IMR-90 (cell line): Measurements from ENCODE around the gene TTLL12. TPM values are rescaled to one million over a fixed set of nuclear protein-coding genes. Genes with fewer than 3 reads are reported as not detected.
A peak's percentile ranks its signal among the peaks of the same experiment; 100 is the strongest.

Experiments
- ATAC-seq: fragments of 200-7000 bp; cut with Tn5 transposase; 2 replicates; pipeline ENCODE4 v1.9.1; 2020; ENCODE audit warnings: low read depth, mild to moderate bottlenecking, moderate library complexity
- BruUV-seq: library from RNA; stranded (reverse); fragments of 400-500 nt; replicated peaks from 2 replicates; lab custom pipeline; 2021; lab: Mats Ljungman, UMichigan
- CTCF ChIA-PET: fragments of 300-600 bp; formaldehyde crosslinking; extraction: SDS; loops from one replicate; lab custom pipeline; 2021; ENCODE audit warnings: antibody characterized with exemption; lab: Yijun Ruan, JAX
- POLR2A ChIA-PET: fragments of 300-600 bp; sonication (Branson Sonifier 250); formaldehyde crosslinking; loops from one replicate; lab custom pipeline; 2022; ENCODE audit warnings: antibody characterized with exemption; ENCODE audit not compliant: unreplicated experiment; lab: Charles Lee
- DNase-seq: peaks from one replicate; pipeline ENCODE4 v3.0.0; 2013
- H2AFZ ChIP-seq: replicated peaks from 2 replicates; pipeline ENCODE3; 2013; ENCODE audit warnings: low read length, mild to moderate bottlenecking; ENCODE audit not compliant: poor library complexity
- H2AK5ac ChIP-seq: 2 replicates; pipeline ENCODE4 v1.6.1; 2013; ENCODE audit warnings: low read depth, low read length, inconsistent platforms
- H2AK9ac ChIP-seq: replicated peaks from 2 replicates; pipeline ENCODE3; 2013; ENCODE audit warnings: mild to moderate bottlenecking, low read depth, low read length, moderate library complexity; ENCODE audit not compliant: poor library complexity
- H2BK120ac ChIP-seq: 2 replicates; pipeline ENCODE4 v1.6.1; 2013; ENCODE audit warnings: low read depth, low read length, inconsistent platforms
- H2BK15ac ChIP-seq: 3 replicates; pipeline ENCODE4 v1.6.1; 2013; ENCODE audit warnings: low read depth, low read length, inconsistent platforms
- H2BK20ac ChIP-seq: 2 replicates; pipeline ENCODE4 v1.6.1; 2013; ENCODE audit warnings: low read depth, mild to moderate bottlenecking, inconsistent platforms, low read length, moderate library complexity
- H2BK5ac ChIP-seq: 2 replicates; pipeline ENCODE4 v1.6.1; 2013; ENCODE audit warnings: mild to moderate bottlenecking, low read depth, low read length, inconsistent platforms; ENCODE audit not compliant: poor library complexity, severe bottlenecking
- H3K14ac ChIP-seq: replicated peaks from 2 replicates; pipeline ENCODE4 v1.6.1; 2013; ENCODE audit warnings: low read depth, low read length, inconsistent platforms
- H3K18ac ChIP-seq: 2 replicates; pipeline ENCODE4 v1.6.1; 2013; ENCODE audit warnings: low read depth, low read length, control low read depth
- H3K23ac ChIP-seq: 2 replicates; pipeline ENCODE4 v1.6.1; 2013; ENCODE audit warnings: low read depth, low read length, inconsistent platforms
- H3K27ac ChIP-seq: 2 replicates; pipeline ENCODE4 v1.5.1; 2013; ENCODE audit warnings: mild to moderate bottlenecking, control low read depth, low read length; ENCODE audit not compliant: insufficient read depth
- H3K27me3 ChIP-seq: 2 replicates; pipeline ENCODE4 v1.6.1; 2013; ENCODE audit warnings: low read length; ENCODE audit not compliant: control insufficient read depth, insufficient read depth
- H3K36me3 ChIP-seq: 2 replicates; pipeline ENCODE4 v1.6.1; 2013; ENCODE audit warnings: low read length, mixed read lengths; ENCODE audit not compliant: control insufficient read depth, insufficient read depth
- H3K4ac ChIP-seq: 2 replicates; pipeline ENCODE4 v1.6.1; 2013; ENCODE audit warnings: low read depth, low read length, inconsistent platforms
- H3K4me1 ChIP-seq: 2 replicates; pipeline ENCODE4 v1.6.1; 2013; ENCODE audit warnings: low read length, mixed read lengths; ENCODE audit not compliant: control insufficient read depth, insufficient read depth
- H3K4me2 ChIP-seq: 2 replicates; pipeline ENCODE4 v1.6.1; 2013; ENCODE audit warnings: low read depth, mild to moderate bottlenecking, control low read depth, low read length, moderate library complexity
- H3K4me3 ChIP-seq: 2 replicates; pipeline ENCODE4 v1.5.1; 2013; ENCODE audit warnings: low read depth, mild to moderate bottlenecking, control low read depth, low read length, moderate library complexity; ENCODE audit not compliant: insufficient read depth
- H3K56ac ChIP-seq: 2 replicates; pipeline ENCODE4 v1.6.1; 2013; ENCODE audit warnings: low read length, inconsistent platforms; ENCODE audit not compliant: insufficient read depth; ENCODE audit errors: extremely low read depth
- H3K79me1 ChIP-seq, 2 experiments: 2 replicates each; pipeline ENCODE4 v1.6.1; 2013; ENCODE audit warnings: low read length in 2 of 2, inconsistent platforms in 1 of 2, low read depth in 1 of 2
- H3K9ac ChIP-seq: 2 replicates; pipeline ENCODE4 v1.6.1; 2013; ENCODE audit warnings: low read depth, low read length, control low read depth
- H3K9me1 ChIP-seq: 2 replicates; pipeline ENCODE4 v1.6.1; 2013; ENCODE audit warnings: low read length, inconsistent platforms; ENCODE audit not compliant: insufficient read depth
- H3K9me3 ChIP-seq: 2 replicates; pipeline ENCODE4 v1.6.1; 2013; ENCODE audit warnings: low read length; ENCODE audit not compliant: control insufficient read depth, insufficient read depth
- H4K20me1 ChIP-seq: 2 replicates; pipeline ENCODE4 v1.6.1; 2013; ENCODE audit warnings: low read length, inconsistent platforms; ENCODE audit not compliant: insufficient read depth
- H4K5ac ChIP-seq: 2 replicates; pipeline ENCODE4 v1.6.1; 2013; ENCODE audit warnings: mild to moderate bottlenecking, low read depth, low read length, control low read depth
- H4K8ac ChIP-seq, 2 experiments: 2 replicates each; pipeline ENCODE4 v1.6.1; 2013; ENCODE audit warnings: low read depth in 2 of 2, low read length in 2 of 2, control low read depth in 1 of 2, inconsistent platforms in 1 of 2
- H4K91ac ChIP-seq: 2 replicates; pipeline ENCODE4 v1.6.1; 2013; ENCODE audit warnings: low read depth, low read length, inconsistent platforms; ENCODE audit not compliant: insufficient read depth
- CEBPB ChIP-seq: IDR thresholded peaks from 2 replicates; pipeline ENCODE4 v1.6.1; 2012; ENCODE audit warnings: low read depth, low read length, improper control_type of control experiment
- CHD1 ChIP-seq: IDR thresholded peaks from 2 replicates; pipeline ENCODE4 v1.6.1; 2012; ENCODE audit warnings: low read depth, low read length, improper control_type of control experiment
- CTCF ChIP-seq: conservative IDR thresholded peaks from 2 replicates; pipeline ENCODE4 v1.5.1; 2012; ENCODE audit warnings: mild to moderate bottlenecking, low read depth, low read length, improper control_type of control experiment
- ELK1 ChIP-seq: fragments of 150-350 bp; IDR thresholded peaks from 2 replicates; pipeline ENCODE4 v1.6.1; 2016; ENCODE audit warnings: low read depth, mild to moderate bottlenecking, low read length, moderate library complexity, borderline replicate concordance
- FOS ChIP-seq: fragments of 150-350 bp; IDR thresholded peaks from 2 replicates; pipeline ENCODE4 v1.6.1; 2016; ENCODE audit warnings: low read depth, low read length
- MXI1 ChIP-seq: IDR thresholded peaks from 2 replicates; pipeline ENCODE4 v1.6.1; 2012; ENCODE audit warnings: low read depth, mild to moderate bottlenecking, low read length, moderate library complexity, borderline replicate concordance
- POLR2A ChIP-seq: IDR thresholded peaks from 2 replicates; pipeline ENCODE4 v1.6.1; 2012; ENCODE audit warnings: mild to moderate bottlenecking, low read depth, low read length
- RCOR1 ChIP-seq: IDR thresholded peaks from 2 replicates; pipeline ENCODE4 v1.6.1; 2012; ENCODE audit warnings: mild to moderate bottlenecking, low read length, improper control_type of control experiment; ENCODE audit not compliant: insufficient replicate concordance
- RFX5 ChIP-seq: IDR thresholded peaks from 2 replicates; pipeline ENCODE4 v1.8.0; 2012; ENCODE audit warnings: low read depth, mild to moderate bottlenecking, low read length, moderate library complexity
- SMC3 ChIP-seq: fragments of 150-350 bp; IDR thresholded peaks from 2 replicates; pipeline ENCODE4 v1.6.1; 2016; ENCODE audit warnings: low read depth, mild to moderate bottlenecking, antibody characterized with exemption, low read length, moderate library complexity
- USF2 ChIP-seq: fragments of 150-350 bp; IDR thresholded peaks from 2 replicates; pipeline ENCODE4 v1.6.1; 2017; ENCODE audit warnings: mild to moderate bottlenecking, antibody characterized with exemption, low read length, low read depth
- WGBS, 2 experiments: methylation state at CpG; one replicate each; pipeline versions ENCODE4 v1.1.5 to v1.1.7; 2013; ENCODE audit warnings: missing lambda C conversion rate in 2 of 2; ENCODE audit not compliant: insufficient read length in 1 of 2; ENCODE audit errors: extremely low coverage in 2 of 2; 5-methylcytosine and 5-hydroxymethylcytosine counted together
- dilution Hi-C: fragments of 300-500 bp; cut with HindIII; formaldehyde crosslinking; loops from one replicate; pipeline ENCODE4 v1.14.3; 2018; ENCODE audit warnings: low sequenced_read_pairs; ENCODE audit not compliant: unreplicated experiment
- in situ Hi-C: fragments of 300-500 bp; cut with MboI; formaldehyde crosslinking; loops from 3 replicates; pipeline ENCODE4 v1.14.3; 2019; ENCODE audit warnings: low sequenced_read_pairs, inconsistent platforms, mixed read lengths
- intact Hi-C: fragments of 100-400 bp; cut with micrococcal nuclease; formaldehyde crosslinking; loops from 2 replicates; pipeline ENCODE4 v1.10.0; 2022
- polyA plus RNA-seq, 3 experiments: library from polyadenylated mRNA; depleted of rRNA; stranded (reverse); fragments of >200 nt; gene quantifications; 2 replicates each; pipeline ENCODE4 v1.2.3, GENCODE V29; 2012; ENCODE audit warnings: low replicate concordance in 1 of 3
- total RNA-seq: library from RNA; depleted of rRNA; stranded (reverse); fragments of >200 nt; gene quantifications from 2 replicates; pipeline ENCODE4 v1.2.3, GENCODE V29; 2012

The TTLL12 gene
- total and polyA plus RNA-seq, 2 of the 4 experiments (the other 2 are of a cell fraction), result 20.9 to 30.1 TPM

- POLR2A ChIA-PET, result no interaction called here
- BruUV-seq, result no TSS peak
Measured at GRCh38 chr22:43188829-43189545, 2.1 kb upstream of the TTLL12 start.

More at GRCh38 chr22:43188829-43189545, 2.1 kb upstream of the TTLL12 start:
- H3K4me2 ChIP-seq, result 0 out of 2 replicates have a peak overlapping the region, but pooled peaks have one; percentile 10
- H3K9me3 ChIP-seq, result no peaks in the 10 kb centered on the region
- no peak overlapping the region for H3K27ac ChIP-seq
- H2BK15ac ChIP-seq, result no peak overlapping the region
- TF ChIP-seq POLR2A, result no peak
- no peak for TF ChIP-seq CTCF
- no peak for TF ChIP-seq SMC3
- no peak for TF ChIP-seq MXI1
- TF ChIP-seq RFX5, result no peak
- no peak for TF ChIP-seq FOS
- TF ChIP-seq CHD1, result no peak
- TF ChIP-seq USF2, result no peak
- no peak for TF ChIP-seq CEBPB
- TF ChIP-seq ELK1, result no peak
- no peak for TF ChIP-seq RCOR1
- no peak overlapping the region for H2BK20ac ChIP-seq
- H2BK5ac ChIP-seq, result peak overlapping the region; percentile 9
- no peak overlapping the region for H3K9ac ChIP-seq
- no peak overlapping the region for H3K4me3 ChIP-seq
- peaks cover 14% of the 10 kb centered on the region for H4K20me1 ChIP-seq
- H2AFZ ChIP-seq, result peak overlapping the region; percentile 71
- H3K36me3 ChIP-seq, result no peaks in the 10 kb centered on the region
- WGBS, 2 experiments, result no CpG with 5 or more reads among the region's 5 CpGs
- peaks cover 10% of the 10 kb centered on the region for H3K9me1 ChIP-seq
- intact Hi-C loops, result no loop called here
- no peak overlapping the region for H3K23ac ChIP-seq
- H3K4me1 ChIP-seq, result peaks cover 11% of the 10 kb centered on the region
- ATAC-seq (no peak), DNase-seq (no peak)
- H2AK9ac ChIP-seq, result peak overlapping the region; percentile 15
- H3K27me3 ChIP-seq, result peaks cover 7% of the 10 kb centered on the region
- H3K14ac ChIP-seq, result no peak overlapping the region
- no peak overlapping the region for H3K4ac ChIP-seq
- dilution Hi-C loops, result no loop called here
- H3K56ac ChIP-seq, result no peak overlapping the region
- CTCF ChIA-PET, result interaction anchor here (0.9 to 1.3 kb wide), 2 partner anchors 12 to 13 kb away, joined by 3 to 4 read pairs; no protein-coding TSS in a partner anchor
- no peak overlapping the region for H3K18ac ChIP-seq
- peak overlapping the region; percentile 23; the same call in 1 of the 2 replicates for H4K91ac ChIP-seq
- H2BK120ac ChIP-seq, result peak overlapping the region; percentile 11; the same call in 1 of the 2 replicates
- in situ Hi-C loops, result no loop called here
- peaks cover 3 to 23% of the 10 kb centered on the region in 2 experiments; a peak in 3 of 4 replicates for H3K79me1 ChIP-seq
- H4K5ac ChIP-seq, result peak overlapping the region; percentile 49; the same call in 1 of the 2 replicates
- H2AK5ac ChIP-seq, result 0 out of 2 replicates have a peak overlapping the region, but pooled peaks have one; percentile 0
- H4K8ac ChIP-seq, result peak overlapping the region; percentile 43 to 50; a peak in 3 of 4 replicates
